Pancreas (tissue), 10 donors: Measurements from ENCODE around the gene FAM78B. TPM values are rescaled to one million over a fixed set of nuclear protein-coding genes. Genes with fewer than 3 reads are reported as not detected.
A peak's percentile ranks its signal among the peaks of the same experiment; 100 is the strongest.

Experiments used
- ATAC-seq, 4 donors: fragments of 200-7000 bp; cut with Tn5 transposase; one replicate each; pipeline versions ENCODE4 v1.8.0 to v1.9.1; 2020; ENCODE audit warnings: mild to moderate bottlenecking in 4 of 4, moderate library complexity in 4 of 4
- DNase-seq, 6 donors: peaks; one replicate each; pipeline ENCODE4 v3.0.0-alpha.2; 2020
- FAIRE-seq: peaks from 2 replicates; lab custom pipeline; 2012; peaks lifted over from hg19 to GRCh38; lab: Jason Lieb, UNC
- H3K27ac ChIP-seq, 4 donors: fragments of 200-600 bp; sonication (generic); 1 replicate in 3 of 4; 2 replicates in 1 of 4; pipeline versions ENCODE4 v1.5.0 to v1.8.0; 2020
- H3K27me3 ChIP-seq, 4 donors: fragments of 200-600 bp; one replicate each; pipeline ENCODE4 v1.8.0; 2021
- H3K36me3 ChIP-seq, 3 donors: fragments of 200-600 bp; sonication (generic) in 1 of 3; one replicate each; pipeline versions ENCODE4 v1.5.0 to v1.8.0; 2020 to 2021
- H3K4me1 ChIP-seq, 3 donors: fragments of 200-600 bp; one replicate each; pipeline ENCODE4 v1.8.0; 2021
- H3K4me3 ChIP-seq, 4 donors: fragments of 200-600 bp; sonication (generic) in 2 of 4; one replicate each; pipeline versions ENCODE4 v1.5.0 to v1.8.0; 2020 to 2021
- H3K9me3 ChIP-seq, 4 donors: fragments of 200-600 bp; one replicate each; pipeline ENCODE4 v1.8.0; 2021
- WGBS, 2 donors: extraction: QIAGEN DNeasy Blood & Tissue Kit; methylation state at CpG; one replicate each; pipeline ENCODE4 v1.1.7; 2013; 5-methylcytosine and 5-hydroxymethylcytosine counted together
- intact Hi-C, 3 donors: fragments of 100-400 bp; cut with DNase I; formaldehyde crosslinking; loops; one replicate each; pipeline versions ENCODE4 v1.11.1 to v1.14.2; 2022
- polyA plus RNA-seq, 2 donors: library from polyadenylated mRNA; stranded (reverse); fragments of 200-250 nt; gene quantifications; one replicate each; pipeline ENCODE4 v1.2.3, GENCODE V29; 2013
- total RNA-seq, 6 donors: library from RNA; stranded (reverse); fragmentation: NEBNext Ultra II Directional in 4 of 6; extraction: Animal tissue kit (Norgen Biotek cat#: 25700) in 4 of 6; gene quantifications; one replicate each; pipeline versions ENCODE4 v1.2.1 to v1.2.4, GENCODE V29; 2021 to 2023
- TF ChIP-seq, protein P1 (sequence below), 4 donors: fragments of 200-600 bp; sonication (generic) in 3 of 4; IDR thresholded peaks; one replicate each; pipeline versions ENCODE4 v1.5.0 to v1.8.0; 2021; ENCODE audit warnings: antibody characterized with exemption in 4 of 4
- donor health status: healthy with polysubstance abuse.
- donor health status: DM: no; HTN: no; CAD: no; lungs with moderate emphysema.
- donor health status: DM: no; HTN: no; CAD: no.
- donor health status: control.
- donor health status: control.
- donor health status: Bipolar disorder and iron deficiency.
- donor health status: DM: yes; HTN: yes; CAD: no.
- donor health status: DM: no; HTN: no; CAD: no.
- donor health status: DM: no; HTN: no; CAD: no.
- donor health status: DM: yes; HTN: yes; CAD: no.

FAM78B gene
- total and polyA plus RNA-seq, 8 donors = 0.66 to 3.6 (median 1.4) TPM

DNA sequence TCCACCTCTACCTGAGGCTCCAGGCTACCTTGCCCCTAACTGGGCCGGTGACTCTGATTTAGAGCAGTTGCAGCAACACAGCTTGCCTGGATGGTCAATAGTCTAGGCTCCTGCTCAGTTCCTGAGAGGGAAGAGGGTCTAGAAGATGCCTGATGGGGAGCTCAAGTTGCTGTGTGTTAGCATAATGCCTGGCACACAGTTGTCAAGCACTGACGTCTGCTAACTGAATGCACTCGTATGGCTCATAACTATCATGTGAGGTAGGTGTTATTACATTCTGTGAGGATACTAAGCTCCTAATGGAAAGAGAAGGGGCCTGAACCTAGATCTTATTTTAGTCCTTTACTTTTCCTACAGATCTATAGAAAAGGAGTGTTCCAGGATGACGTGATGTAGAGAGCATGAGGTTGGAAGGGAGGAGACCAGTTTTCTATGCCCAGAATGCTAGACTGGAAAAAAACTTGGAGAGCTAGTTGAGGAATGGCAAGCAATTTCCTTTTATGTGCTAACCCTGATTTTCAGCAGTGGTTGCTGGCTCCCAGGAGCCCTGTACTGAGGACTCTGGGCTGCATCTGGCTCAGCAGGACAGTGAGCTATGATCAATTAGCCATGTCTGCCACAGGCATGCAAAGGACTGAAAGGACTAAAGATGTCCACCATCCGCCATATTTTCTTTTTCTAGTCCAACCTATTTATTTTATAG is 30.0 kb downstream of the FAM78B start:
- Histone ChIP-seq H3K9me3 (no peaks in the 10 kb centered on the region), H3K27me3 (no peaks in the 10 kb centered on the region), H3K27ac (no peak overlapping the region), H3K36me3 (no peaks in the 10 kb centered on the region), H3K4me1 (no peaks in the 10 kb centered on the region), H3K4me3 (no peak overlapping the region)
- no peak for DNase-seq
- WGBS, 2 donors = 77 to 82% methylated on average over 5 of the region's 5 CpGs
- intact Hi-C loops = no loop called here
- no peak for FAIRE-seq
- no peak for ATAC-seq
- TF ChIP-seq, protein P1, sequence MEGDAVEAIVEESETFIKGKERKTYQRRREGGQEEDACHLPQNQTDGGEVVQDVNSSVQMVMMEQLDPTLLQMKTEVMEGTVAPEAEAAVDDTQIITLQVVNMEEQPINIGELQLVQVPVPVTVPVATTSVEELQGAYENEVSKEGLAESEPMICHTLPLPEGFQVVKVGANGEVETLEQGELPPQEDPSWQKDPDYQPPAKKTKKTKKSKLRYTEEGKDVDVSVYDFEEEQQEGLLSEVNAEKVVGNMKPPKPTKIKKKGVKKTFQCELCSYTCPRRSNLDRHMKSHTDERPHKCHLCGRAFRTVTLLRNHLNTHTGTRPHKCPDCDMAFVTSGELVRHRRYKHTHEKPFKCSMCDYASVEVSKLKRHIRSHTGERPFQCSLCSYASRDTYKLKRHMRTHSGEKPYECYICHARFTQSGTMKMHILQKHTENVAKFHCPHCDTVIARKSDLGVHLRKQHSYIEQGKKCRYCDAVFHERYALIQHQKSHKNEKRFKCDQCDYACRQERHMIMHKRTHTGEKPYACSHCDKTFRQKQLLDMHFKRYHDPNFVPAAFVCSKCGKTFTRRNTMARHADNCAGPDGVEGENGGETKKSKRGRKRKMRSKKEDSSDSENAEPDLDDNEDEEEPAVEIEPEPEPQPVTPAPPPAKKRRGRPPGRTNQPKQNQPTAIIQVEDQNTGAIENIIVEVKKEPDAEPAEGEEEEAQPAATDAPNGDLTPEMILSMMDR (IDR thresholded peaks at IDR 0.05) = no peak

- WGBS, 2 donors = 65 to 69% methylated on average over 3 of the region's 3 CpGs
- no peaks in the 10 kb centered on the region for H3K36me3 ChIP-seq
- no peak for DNase-seq
- no peak for ATAC-seq
- TF ChIP-seq, protein P1 (IDR thresholded peaks at IDR 0.05) = no peak
- no peak overlapping the region for H3K4me3 ChIP-seq
- H3K27me3 ChIP-seq = no peaks in the 10 kb centered on the region
- no peak overlapping the region for H3K27ac ChIP-seq
- H3K4me1 ChIP-seq = no peaks in the 10 kb centered on the region
- FAIRE-seq = no peak
- no peaks in the 10 kb centered on the region for H3K9me3 ChIP-seq
- intact Hi-C loops = no loop called here
Measured at GRCh38 chr1:166136222-166136621, 30.6 kb downstream of the FAM78B start.

- no peaks in the 10 kb centered on the region for H3K36me3 ChIP-seq
- no peak overlapping the region for H3K27ac ChIP-seq
- H3K9me3 ChIP-seq = no peaks in the 10 kb centered on the region
- H3K4me3 ChIP-seq = no peak overlapping the region
- intact Hi-C loops = no loop called here
- H3K27me3 ChIP-seq = no peaks in the 10 kb centered on the region
- DNase-seq (no peak), ATAC-seq (no peak), FAIRE-seq (no peak)
- TF ChIP-seq, protein P1 (IDR thresholded peaks at IDR 0.05) = no peak
- 82 to 91% methylated on average over 4 of the region's 4 CpGs for WGBS, 2 donors
- no peaks in the 10 kb centered on the region for H3K4me1 ChIP-seq
Measured at GRCh38 chr1:166133857-166134256, 32.9 kb downstream of the FAM78B start.

- Histone ChIP-seq H3K4me3 (no peak overlapping the region), H3K36me3 (no peaks in the 10 kb centered on the region), H3K27ac (no peak overlapping the region), H3K4me1 (no peaks in the 10 kb centered on the region), H3K27me3 (no peaks in the 10 kb centered on the region), H3K9me3 (no peaks in the 10 kb centered on the region)
- peak; percentile 32 for FAIRE-seq
- intact Hi-C loops = no loop called here
- ATAC-seq = no peak
- DNase-seq = no peak
- 93 to 97% methylated on average over 7 of the region's 7 CpGs for WGBS, 2 donors
- TF ChIP-seq, protein P1 (IDR thresholded peaks at IDR 0.05) = peak; percentile 13 to 24 (median 18)
Measured at GRCh38 chr1:166133276-166133841, 33.4 kb downstream of the FAM78B start.

- FAIRE-seq (no peak), DNase-seq (no peak), ATAC-seq (no peak)
- intact Hi-C loops = no loop called here
- H3K36me3 ChIP-seq = no peaks in the 10 kb centered on the region
- no peak overlapping the region for H3K27ac ChIP-seq
- H3K4me1 ChIP-seq = no peaks in the 10 kb centered on the region
- H3K9me3 ChIP-seq = no peaks in the 10 kb centered on the region
- no peak overlapping the region for H3K4me3 ChIP-seq
- H3K27me3 ChIP-seq = no peaks in the 10 kb centered on the region
- TF ChIP-seq, protein P1 (IDR thresholded peaks at IDR 0.05) = no peak
Measured at GRCh38 chr1:166132496-166132895, 34.3 kb downstream of the FAM78B start.
